ENCODE measurements around the gene PSMB2.

Gene PSMB2

DNA sequence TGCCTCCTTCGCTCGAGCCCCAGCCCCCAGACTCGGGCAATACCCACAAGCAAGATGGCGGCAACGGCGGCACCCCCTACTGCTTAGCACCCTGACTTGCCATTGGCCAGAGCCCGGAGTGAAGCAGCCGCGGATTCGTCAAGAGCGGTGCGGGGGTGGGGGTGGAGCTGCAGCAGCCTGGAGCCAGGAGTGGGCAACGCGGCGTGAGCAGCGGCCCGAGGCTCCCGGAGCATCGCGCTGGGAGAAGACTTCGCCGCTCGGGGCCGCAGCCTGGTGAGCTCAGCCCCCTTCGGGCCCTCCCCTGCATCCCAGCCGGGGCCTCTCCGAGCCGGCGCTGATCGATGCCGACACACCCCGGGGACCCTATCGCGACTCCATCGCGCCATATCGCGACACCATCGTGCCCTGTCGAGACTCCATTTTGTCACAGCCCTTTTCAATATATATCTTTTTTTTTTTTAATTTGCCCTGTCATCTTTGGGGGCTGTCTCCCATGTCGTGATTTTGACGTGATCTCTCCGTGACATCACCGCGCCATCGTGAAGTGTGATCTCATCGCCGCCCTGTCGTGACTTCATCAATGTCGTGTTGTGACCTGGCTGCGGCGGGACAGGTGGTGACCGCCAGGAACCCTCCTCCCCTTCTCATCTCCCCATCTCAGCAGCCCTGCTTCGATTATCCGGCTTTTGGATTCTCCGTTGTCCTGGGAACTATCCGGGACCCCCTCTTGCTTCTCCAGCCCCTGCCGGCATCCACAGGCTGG, 83.5 kb downstream of the PSMB2 start, which contains the start of gene NCDN (continued):
- TF ChIP-seq, protein P1, sequence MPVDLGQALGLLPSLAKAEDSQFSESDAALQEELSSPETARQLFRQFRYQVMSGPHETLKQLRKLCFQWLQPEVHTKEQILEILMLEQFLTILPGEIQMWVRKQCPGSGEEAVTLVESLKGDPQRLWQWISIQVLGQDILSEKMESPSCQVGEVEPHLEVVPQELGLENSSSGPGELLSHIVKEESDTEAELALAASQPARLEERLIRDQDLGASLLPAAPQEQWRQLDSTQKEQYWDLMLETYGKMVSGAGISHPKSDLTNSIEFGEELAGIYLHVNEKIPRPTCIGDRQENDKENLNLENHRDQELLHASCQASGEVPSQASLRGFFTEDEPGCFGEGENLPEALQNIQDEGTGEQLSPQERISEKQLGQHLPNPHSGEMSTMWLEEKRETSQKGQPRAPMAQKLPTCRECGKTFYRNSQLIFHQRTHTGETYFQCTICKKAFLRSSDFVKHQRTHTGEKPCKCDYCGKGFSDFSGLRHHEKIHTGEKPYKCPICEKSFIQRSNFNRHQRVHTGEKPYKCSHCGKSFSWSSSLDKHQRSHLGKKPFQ (tag by site-specific recombination; IDR thresholded peaks at IDR 0.05): peak; percentile 70; the same call in 1 of the 2 replicates
- no peak for TF ChIP-seq ZNF362 (tag by site-specific recombination; IDR thresholded peaks at IDR 0.05)
- TF ChIP-seq SP7 (tag by site-specific recombination; IDR thresholded peaks at IDR 0.05): peak; percentile 67
- no peak for TF ChIP-seq ZNF37A (tag by site-specific recombination; IDR thresholded peaks at IDR 0.05)
- 0 out of 2 replicates have a peak, but pooled peaks have one; percentile 10 for TF ChIP-seq ZSCAN23 (tag by site-specific recombination; IDR thresholded peaks at IDR 0.05)
- 0 out of 2 replicates have a peak, but pooled peaks have one; percentile 43 for TF ChIP-seq TSHZ1 (tag by site-specific recombination; IDR thresholded peaks at IDR 0.05; ENCODE audit: borderline replicate concordance)
- TF ChIP-seq ZNF596 (tag by site-specific recombination; IDR thresholded peaks at IDR 0.05): peak; percentile 17; the same call in 1 of the 2 replicates
- peak; percentile 89 for TF ChIP-seq ZNF629 (tag by site-specific recombination; IDR thresholded peaks at IDR 0.05)
- TF ChIP-seq IKZF3 (tag by site-specific recombination; IDR thresholded peaks at IDR 0.05): peak; percentile 63; the same call in 1 of the 2 replicates
- TF ChIP-seq SP3 (tag by site-specific recombination; IDR thresholded peaks at IDR 0.05): peak; percentile 99
- TF ChIP-seq KLF1 (tag by site-specific recombination; IDR thresholded peaks at IDR 0.05): peak; percentile 66; the same call in 1 of the 2 replicates
- no peak for TF ChIP-seq ZNF529 (tag by site-specific recombination; IDR thresholded peaks at IDR 0.05; ENCODE audit: insufficient replicate concordance)
- TF ChIP-seq ZNF677 (tag by site-specific recombination; IDR thresholded peaks at IDR 0.05): no peak
- no peak for TF ChIP-seq ZNF558 (tag by site-specific recombination; IDR thresholded peaks at IDR 0.05)
- TF ChIP-seq EGR2 (tag by site-specific recombination; IDR thresholded peaks at IDR 0.05; ENCODE audit: low read depth): peak; percentile 95
- no peak for TF ChIP-seq ZNF426 (tag by site-specific recombination; IDR thresholded peaks at IDR 0.05)
- no peak for TF ChIP-seq ZNF704 (tag by site-specific recombination; IDR thresholded peaks at IDR 0.05)
- no peak for TF ChIP-seq ZNF202 (tag by site-specific recombination; IDR thresholded peaks at IDR 0.05; ENCODE audit: borderline replicate concordance)
- TF ChIP-seq PRDM1 (tag by site-specific recombination; IDR thresholded peaks at IDR 0.05): no peak
- TF ChIP-seq, protein P2, sequence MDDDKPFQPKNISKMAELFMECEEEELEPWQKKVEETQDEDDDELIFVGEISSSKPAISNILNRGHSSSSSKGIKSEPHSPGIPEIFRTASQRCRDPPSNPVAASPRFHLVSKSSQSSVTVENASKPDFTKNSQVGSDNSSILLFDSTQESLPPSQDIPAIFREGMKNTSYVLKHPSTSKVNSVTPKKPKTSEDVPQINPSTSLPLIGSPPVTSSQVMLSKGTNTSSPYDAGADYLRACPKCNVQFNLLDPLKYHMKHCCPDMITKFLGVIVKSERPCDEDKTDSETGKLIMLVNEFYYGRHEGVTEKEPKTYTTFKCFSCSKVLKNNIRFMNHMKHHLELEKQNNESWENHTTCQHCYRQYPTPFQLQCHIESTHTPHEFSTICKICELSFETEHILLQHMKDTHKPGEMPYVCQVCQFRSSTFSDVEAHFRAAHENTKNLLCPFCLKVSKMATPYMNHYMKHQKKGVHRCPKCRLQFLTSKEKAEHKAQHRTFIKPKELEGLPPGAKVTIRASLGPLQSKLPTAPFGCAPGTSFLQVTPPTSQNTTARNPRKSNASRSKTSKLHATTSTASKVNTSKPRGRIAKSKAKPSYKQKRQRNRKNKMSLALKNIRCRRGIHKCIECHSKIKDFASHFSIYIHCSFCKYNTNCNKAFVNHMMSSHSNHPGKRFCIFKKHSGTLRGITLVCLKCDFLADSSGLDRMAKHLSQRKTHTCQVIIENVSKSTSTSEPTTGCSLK (tag by site-specific recombination; IDR thresholded peaks at IDR 0.05): no peak
- TF ChIP-seq ZNF155 (tag by site-specific recombination; IDR thresholded peaks at IDR 0.05): no peak
- no peak for TF ChIP-seq REST (tag by site-specific recombination; IDR thresholded peaks at IDR 0.05)
- TF ChIP-seq ZNF184 (tag by site-specific recombination; IDR thresholded peaks at IDR 0.05): 0 out of 2 replicates have a peak, but pooled peaks have one; percentile 18
- no peak for TF ChIP-seq SCRT1 (tag by site-specific recombination; IDR thresholded peaks at IDR 0.05; ENCODE audit: borderline replicate concordance)
- TF ChIP-seq ZNF16 (tag by site-specific recombination; IDR thresholded peaks at IDR 0.05; ENCODE audit: low read depth): no peak
- no peak for TF ChIP-seq GLI2 (tag by site-specific recombination; IDR thresholded peaks at IDR 0.05; ENCODE audit: borderline replicate concordance, low read depth)

All from HEK293 (cell line).